ENCODE data around the gene CACNA1B. TPM values are rescaled to one million over a fixed set of nuclear protein-coding genes. Genes with fewer than 3 reads are reported as not detected.

CACNA1B gene
- total and polyA plus RNA-seq, 2 of the 4 experiments (the other 2 are of a cell fraction) = 0.02 TPM; not detected in 1

DNA sequence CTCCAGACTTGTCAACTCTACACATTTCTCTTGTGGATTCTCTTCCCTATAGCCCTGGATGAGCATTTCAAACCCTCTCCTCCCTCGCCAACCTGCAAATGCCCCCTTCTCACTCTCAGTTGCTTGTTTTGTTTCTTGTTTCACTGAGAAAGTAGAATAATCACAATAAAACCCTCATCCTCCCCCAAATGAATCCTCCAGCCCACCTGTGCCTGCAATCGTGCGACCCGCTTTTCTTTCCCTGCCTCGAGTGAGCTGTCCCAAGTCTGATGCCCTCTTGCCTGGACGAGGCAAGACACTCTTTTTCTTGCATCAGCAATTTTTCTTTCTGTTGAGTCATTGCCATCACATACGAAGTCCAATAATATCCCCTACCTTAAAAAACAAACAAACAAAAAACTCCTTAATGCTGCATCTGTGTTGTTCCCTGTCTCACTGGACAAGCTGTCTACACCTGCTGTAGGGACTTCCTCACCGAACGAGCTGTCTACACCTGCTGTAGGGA is 3.7 kb upstream of the CACNA1B start:
- no peak overlapping the region for H2BK120ac ChIP-seq (ENCODE audit: low read depth, low read length)
- POLR2A ChIA-PET (ENCODE audit: unreplicated experiment) = no interaction called here

More for the DNA sequence above, 3.7 kb upstream of the CACNA1B start:
- Histone ChIP-seq H4K91ac (ENCODE audit: insufficient read depth, low read depth, low read length) (no peak overlapping the region), H3K9me3 (ENCODE audit: control insufficient read depth, insufficient read depth, low read length) (peaks cover 12% of the 10 kb centered on the region), H2AK5ac (ENCODE audit: low read depth, low read length) (no peak overlapping the region), H3K27me3 (ENCODE audit: control insufficient read depth, insufficient read depth, low read length) (no peaks in the 10 kb centered on the region; the same call in 1 of the 2 replicates), H3K36me3 (ENCODE audit: control insufficient read depth, insufficient read depth, low read length) (no peaks in the 10 kb centered on the region), H3K9me1 (ENCODE audit: insufficient read depth, low read length) (no peaks in the 10 kb centered on the region), H3K4me3 (ENCODE audit: insufficient read depth, low read depth, low read length) (no peak overlapping the region), H3K4ac (ENCODE audit: low read depth, low read length) (no peak overlapping the region), H2BK5ac (ENCODE audit: low read depth, low read length, poor library complexity, severe bottlenecking) (no peak overlapping the region), H4K8ac (ENCODE audit: low read depth in 2 of 2, low read length in 2 of 2) (no peak overlapping the region), H3K18ac (ENCODE audit: low read depth, low read length) (no peak overlapping the region), H3K56ac (ENCODE audit: extremely low read depth, insufficient read depth, low read length) (no peak overlapping the region), H3K9ac (ENCODE audit: low read depth, low read length) (no peak overlapping the region), H3K4me2 (ENCODE audit: low read depth, low read length) (no peak overlapping the region), H3K79me1 (ENCODE audit: low read depth in 1 of 2, low read length in 2 of 2) (no peaks in the 10 kb centered on the region), H3K14ac (replicated peaks; ENCODE audit: low read depth, low read length) (no peak overlapping the region), H2BK15ac (ENCODE audit: low read depth, low read length) (no peak overlapping the region), H3K27ac (ENCODE audit: insufficient read depth, low read length) (no peak overlapping the region), H2BK20ac (ENCODE audit: low read depth, low read length) (no peak overlapping the region), H4K5ac (ENCODE audit: low read depth, low read length) (no peak overlapping the region), H4K20me1 (ENCODE audit: insufficient read depth, low read length) (no peaks in the 10 kb centered on the region), H3K23ac (ENCODE audit: low read depth, low read length) (no peak overlapping the region), H3K4me1 (ENCODE audit: control insufficient read depth, insufficient read depth, low read length) (no peaks in the 10 kb centered on the region), H2AK9ac (replicated peaks; ENCODE audit: low read depth, low read length, poor library complexity) (no peak overlapping the region), H2AFZ (replicated peaks; ENCODE audit: low read length, poor library complexity) (no peak overlapping the region)
- 80% methylated on average over 7 of the region's 9 CpGs; no CpG with 5 or more reads in 1 of the 2 experiments for WGBS, 2 experiments (ENCODE audit: extremely low coverage in 2 of 2, insufficient read length in 1 of 2)
- ATAC-seq (ENCODE audit: low read depth) (no peak), DNase-seq (no peak)
- dilution Hi-C loops (cut with HindIII; ENCODE audit: low sequenced_read_pairs, unreplicated experiment) = no loop called here
- CTCF ChIA-PET = no interaction called here
- BruUV-seq (replicated peaks) = no TSS peak
- intact Hi-C loops (cut with micrococcal nuclease) = no loop called here
- in situ Hi-C loops (cut with MboI; ENCODE audit: low sequenced_read_pairs) = no loop called here
- TF ChIP-seq MAZ (IDR thresholded peaks at IDR 0.05; ENCODE audit: borderline replicate concordance, low read depth, low read length) (no peak), MAFK (IDR thresholded peaks at IDR 0.05; ENCODE audit: low read depth, low read length) (peak; percentile 34; the same call in 1 of the 2 replicates)

Measured in IMR-90 (cell line).